K562 (cell line): ENCODE results near the gene NF2. TPM values are rescaled to one million over a fixed set of nuclear protein-coding genes. Genes with fewer than 3 reads are reported as not detected.
A peak's percentile ranks its signal among the peaks of the same experiment; 100 is the strongest.

Experiments used
- CREB3 ChIP-seq: fragments of 450-650 bp; conservative IDR thresholded peaks from 2 replicates; pipeline ENCODE4 v1.6.1; 2016; ENCODE audit warnings: missing genetic modification characterization, low read depth, mild to moderate bottlenecking, missing compliant biosample characterization, moderate library complexity
- HDAC8 ChIP-seq: fragments of 450-650 bp; IDR thresholded peaks from 2 replicates; pipeline ENCODE4 v1.6.1; 2016; ENCODE audit warnings: mild to moderate bottlenecking, missing genetic modification characterization, moderate library complexity, missing compliant biosample characterization
- L3MBTL2 ChIP-seq: fragments of 450-650 bp; IDR thresholded peaks from 2 replicates; pipeline ENCODE4 v1.6.1; 2016; ENCODE audit warnings: mild to moderate bottlenecking, moderate library complexity
- MAZ ChIP-seq, 2 experiments: fragments of 450-650 bp in 1 of 2; sonication (generic) in 1 of 2; formaldehyde crosslinking; IDR thresholded peaks in 1 of 2; conservative IDR thresholded peaks in 1 of 2; 2 replicates each; pipeline versions ENCODE4 v1.4.0 to v1.5.0; 2020; ENCODE audit warnings: mild to moderate bottlenecking in 1 of 2, missing genetic modification reagents in 1 of 2
- NCOA4 ChIP-seq: fragments of 450-650 bp; IDR thresholded peaks from 2 replicates; pipeline ENCODE4 v1.6.1; 2018; ENCODE audit warnings: mild to moderate bottlenecking; ENCODE audit not compliant: partially characterized antibody
- NEUROD1 ChIP-seq: fragments of 150-350 bp; IDR thresholded peaks from 2 replicates; pipeline ENCODE4 v1.6.1; 2014; ENCODE audit warnings: borderline replicate concordance, low read length, low read depth; ENCODE audit not compliant: partially characterized antibody
- PHB ChIP-seq: fragments of 250-450 bp; sonication (Bioruptor Pico); IDR thresholded peaks from 2 replicates; pipeline ENCODE4 v1.5.0; 2021
- POLR2B ChIP-seq: fragments of 450-650 bp; IDR thresholded peaks from 2 replicates; pipeline ENCODE4 v1.6.1; 2018; ENCODE audit warnings: low read depth; ENCODE audit not compliant: partially characterized antibody
- RFX7 ChIP-seq: fragments of 250-450 bp; sonication (Bioruptor Pico); IDR thresholded peaks from 2 replicates; pipeline ENCODE4 v1.5.1; 2021; ENCODE audit warnings: mild to moderate bottlenecking
- SAFB ChIP-seq: fragments of 200-400 bp; formaldehyde crosslinking; IDR thresholded peaks from 2 replicates; pipeline ENCODE4 v1.6.1; 2017; ENCODE audit warnings: low read depth, low read length, borderline replicate concordance
- SIRT6 ChIP-seq: IDR thresholded peaks from one replicate; pipeline ENCODE4 v1.6.1; 2012; ENCODE audit warnings: low read depth, mild to moderate bottlenecking, control low read depth, inconsistent platforms, low read length, moderate library complexity
- SRSF1 ChIP-seq: fragments of 200-400 bp; formaldehyde crosslinking; IDR thresholded peaks from 2 replicates; pipeline ENCODE4 v1.6.1; 2017; ENCODE audit warnings: mild to moderate bottlenecking, low read depth, low read length, moderate library complexity
- STAT6 ChIP-seq: sonication (generic); formaldehyde crosslinking; IDR thresholded peaks from 2 replicates; pipeline ENCODE4 v1.8.1; 2023; ENCODE audit warnings: mild to moderate bottlenecking, missing genetic modification reagents
- SUPT5H ChIP-seq: fragments of 450-650 bp; IDR thresholded peaks from 2 replicates; pipeline ENCODE4 v1.6.1; 2016
- ZC3H11A ChIP-seq: IDR thresholded peaks from 2 replicates; pipeline ENCODE4 v1.6.1; 2012; ENCODE audit warnings: low read depth, low read length, improper control_type of control experiment
- ZNF395 ChIP-seq: fragments of 200-800 bp; sonication (Bioruptor generic); IDR thresholded peaks from 2 replicates; pipeline ENCODE4 v1.6.1; 2017; ENCODE audit warnings: missing genetic modification characterization, missing compliant biosample characterization
- ZNF766 ChIP-seq: fragments of 200-800 bp; sonication (Bioruptor generic); conservative IDR thresholded peaks from 2 replicates; pipeline ENCODE4 v1.6.1; 2016; ENCODE audit warnings: missing genetic modification characterization, missing compliant biosample characterization
- ZSCAN29 ChIP-seq: fragments of 450-650 bp; IDR thresholded peaks from 2 replicates; pipeline ENCODE4 v1.6.1; 2017
- ZSCAN32 ChIP-seq: fragments of 450-650 bp; formaldehyde crosslinking; IDR thresholded peaks from 2 replicates; pipeline ENCODE4 v1.4.0; 2020; ENCODE audit warnings: mild to moderate bottlenecking, moderate library complexity
- polyA plus RNA-seq, 8 experiments: library from polyadenylated mRNA; depleted of rRNA in 4 of 8; stranded (reverse) in 5 of 8; unstranded in 3 of 8; fragments of >200 nt; fragmentation: Nextera tagmentation in 2 of 8; fragmentation: Illumina TruSeq in 1 of 8; extraction: Ambion mirVana in 2 of 8; extraction: Trizol in 1 of 8; gene quantifications; 2 replicates each; pipeline versions ENCODE4 v1.2.1 to v1.2.3, GENCODE V29; 2011 to 2014; ENCODE audit warnings: inconsistent platforms in 1 of 8, missing spikeins in 1 of 8
- total RNA-seq, 7 experiments: library from RNA; depleted of rRNA in 6 of 7; stranded (reverse); fragments of >200 nt in 6 of 7; fragmentation: Illumina TruSeq in 2 of 7; extraction: Trizol in 2 of 7; gene quantifications; 2 replicates each; pipeline versions ENCODE4 v1.2.1 to v1.2.3, GENCODE V29; 2011 to 2021; ENCODE audit warnings: low replicate concordance in 1 of 7
- TF ChIP-seq, protein P1 (sequence below): fragments of 250-450 bp; sonication (Bioruptor Pico); IDR thresholded peaks from 2 replicates; pipeline ENCODE4 v1.5.0; 2022; ENCODE audit warnings: mild to moderate bottlenecking
- TF ChIP-seq, protein P2 (sequence below): sonication (generic); formaldehyde crosslinking; IDR thresholded peaks from 2 replicates; pipeline ENCODE4 v1.8.0; 2022; ENCODE audit warnings: mild to moderate bottlenecking, missing genetic modification reagents

The NF2 gene
- total and polyA plus RNA-seq, 9 of the 15 experiments (the other 6 are each of a cell fraction or from before 2014, with no cell fraction given) = 2.2 to 32.5 (median 15.2) TPM

GRCh38 chr22:29603358-29604075, at the start of gene NF2 (continued):
- TF ChIP-seq CREB3 (tag) (no peak), STAT6 (CRISPR knock-in tag) (no peak), ZNF766 (CRISPR knock-in tag) (peak; percentile 84), SIRT6 (no peak), L3MBTL2 (peak; percentile 68), POLR2B (peak; percentile 41), ZSCAN29 (no peak), ZSCAN32 (CRISPR knock-in tag) (no peak), NEUROD1 (peak; percentile 92), HDAC8 (tag) (0 out of 2 replicates have a peak, but pooled peaks have one; percentile 19), SUPT5H (peak; percentile 68), RFX7 (CRISPR knock-in tag) (no peak), SAFB (peak; percentile 46; the same call in 1 of the 2 replicates), PHB (CRISPR knock-in tag) (no peak), SRSF1 (no peak), MAZ (CRISPR knock-in tag; conservative IDR thresholded peaks at IDR 0.05 in 1 of 2, IDR thresholded peaks at IDR 0.05 in 1 of 2) (peak; percentile 88 to 96), ZC3H11A (no peak), ZNF395 (CRISPR knock-in tag) (peak; percentile 68), NCOA4 (no peak)
- TF ChIP-seq, protein P1, sequence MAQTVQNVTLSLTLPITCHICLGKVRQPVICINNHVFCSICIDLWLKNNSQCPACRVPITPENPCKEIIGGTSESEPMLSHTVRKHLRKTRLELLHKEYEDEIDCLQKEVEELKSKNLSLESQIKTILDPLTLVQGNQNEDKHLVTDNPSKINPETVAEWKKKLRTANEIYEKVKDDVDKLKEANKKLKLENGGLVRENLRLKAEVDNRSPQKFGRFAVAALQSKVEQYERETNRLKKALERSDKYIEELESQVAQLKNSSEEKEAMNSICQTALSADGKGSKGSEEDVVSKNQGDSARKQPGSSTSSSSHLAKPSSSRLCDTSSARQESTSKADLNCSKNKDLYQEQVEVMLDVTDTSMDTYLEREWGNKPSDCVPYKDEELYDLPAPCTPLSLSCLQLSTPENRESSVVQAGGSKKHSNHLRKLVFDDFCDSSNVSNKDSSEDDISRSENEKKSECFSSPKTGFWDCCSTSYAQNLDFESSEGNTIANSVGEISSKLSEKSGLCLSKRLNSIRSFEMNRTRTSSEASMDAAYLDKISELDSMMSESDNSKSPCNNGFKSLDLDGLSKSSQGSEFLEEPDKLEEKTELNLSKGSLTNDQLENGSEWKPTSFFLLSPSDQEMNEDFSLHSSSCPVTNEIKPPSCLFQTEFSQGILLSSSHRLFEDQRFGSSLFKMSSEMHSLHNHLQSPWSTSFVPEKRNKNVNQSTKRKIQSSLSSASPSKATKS = no peak
- TF ChIP-seq, protein P2, sequence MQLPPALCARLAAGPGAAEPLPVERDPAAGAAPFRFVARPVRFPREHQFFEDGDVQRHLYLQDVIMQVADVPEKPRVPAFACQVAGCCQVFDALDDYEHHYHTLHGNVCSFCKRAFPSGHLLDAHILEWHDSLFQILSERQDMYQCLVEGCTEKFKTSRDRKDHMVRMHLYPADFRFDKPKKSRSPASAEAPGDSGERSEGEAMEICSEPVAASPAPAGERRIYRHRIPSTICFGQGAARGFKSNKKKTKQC = 0 out of 2 replicates have a peak, but pooled peaks have one; percentile 33
